SK-N-MC (cell line): ENCODE measurements around the gene PILRA.

ENCODE experiments used
- DNase-seq: peaks from one replicate; pipeline ENCODE4 v3.0.0-alpha.2; 2011; ENCODE audit warnings: low read depth, low spot score
- H3K27ac ChIP-seq: fragments of 200-600 bp; sonication (generic); 2 replicates; pipeline ENCODE4 v1.5.1; 2016; ENCODE audit warnings: mixed run types
- H3K36me3 ChIP-seq: fragments of 200-600 bp; sonication (generic); 2 replicates; pipeline ENCODE4 v1.6.1; 2017; ENCODE audit warnings: antibody characterized with exemption, low read length, mixed read lengths; ENCODE audit not compliant: insufficient read depth
- H3K4me3 ChIP-seq: fragments of 200-600 bp; sonication (generic); 2 replicates; pipeline ENCODE4 v1.5.1; 2016
- H3K9ac ChIP-seq: fragments of 200-600 bp; sonication (generic); 2 replicates; pipeline ENCODE4 v1.8.0; 2017; ENCODE audit warnings: mixed run types, mixed read lengths; ENCODE audit not compliant: insufficient read length
- H3K9me3 ChIP-seq: fragments of 200-600 bp; sonication (generic); 2 replicates; pipeline ENCODE4 v1.6.1; 2017; ENCODE audit warnings: low read depth, mild to moderate bottlenecking, antibody characterized with exemption, low read length, moderate library complexity, mixed read lengths
- EZH2 ChIP-seq: fragments of 200-600 bp; sonication (generic); IDR thresholded peaks from one replicate; pipeline ENCODE4 v1.6.1; 2017; ENCODE audit warnings: antibody characterized with exemption
- FOXP2 ChIP-seq: optimal IDR thresholded peaks from 2 replicates; pipeline ENCODE3; 2011; ENCODE audit warnings: mild to moderate bottlenecking, moderate library complexity; ENCODE audit not compliant: insufficient read depth; ENCODE audit errors: extremely low read length, control extremely low read depth
- POLR2AphosphoS5 ChIP-seq: IDR thresholded peaks from 2 replicates; pipeline ENCODE4 v1.6.1; 2012; ENCODE audit warnings: mild to moderate bottlenecking, low read depth, low read length, borderline replicate concordance

The PILRA gene

GRCh38 chr7:100366411-100367250 lies 6.7 kb upstream of the PILRA start:
- Histone ChIP-seq H3K36me3 (peaks cover 4% of the 10 kb centered on the region), H3K4me3 (no peak overlapping the region), H3K9ac (no peak overlapping the region), H3K27ac (no peak overlapping the region), H3K9me3 (no peaks in the 10 kb centered on the region)
- TF ChIP-seq EZH2 (no peak), POLR2AphosphoS5 (no peak), FOXP2 (no peak)
- DNase-seq: no peak

- TF ChIP-seq EZH2 (no peak), POLR2AphosphoS5 (0 out of 2 replicates have a peak, but pooled peaks have one; percentile 19), FOXP2 (no peak)
- no peak for DNase-seq
- no peak overlapping the region for H3K4me3 ChIP-seq
- H3K27ac ChIP-seq: no peak overlapping the region
- no peaks in the 10 kb centered on the region for H3K9me3 ChIP-seq
- H3K9ac ChIP-seq: no peak overlapping the region
- H3K36me3 ChIP-seq: peaks cover 4% of the 10 kb centered on the region; the same call in 1 of the 2 replicates
These were observed 6.1 kb upstream of the PILRA start for GRCh38 chr7:100367251-100367620.

DNA sequence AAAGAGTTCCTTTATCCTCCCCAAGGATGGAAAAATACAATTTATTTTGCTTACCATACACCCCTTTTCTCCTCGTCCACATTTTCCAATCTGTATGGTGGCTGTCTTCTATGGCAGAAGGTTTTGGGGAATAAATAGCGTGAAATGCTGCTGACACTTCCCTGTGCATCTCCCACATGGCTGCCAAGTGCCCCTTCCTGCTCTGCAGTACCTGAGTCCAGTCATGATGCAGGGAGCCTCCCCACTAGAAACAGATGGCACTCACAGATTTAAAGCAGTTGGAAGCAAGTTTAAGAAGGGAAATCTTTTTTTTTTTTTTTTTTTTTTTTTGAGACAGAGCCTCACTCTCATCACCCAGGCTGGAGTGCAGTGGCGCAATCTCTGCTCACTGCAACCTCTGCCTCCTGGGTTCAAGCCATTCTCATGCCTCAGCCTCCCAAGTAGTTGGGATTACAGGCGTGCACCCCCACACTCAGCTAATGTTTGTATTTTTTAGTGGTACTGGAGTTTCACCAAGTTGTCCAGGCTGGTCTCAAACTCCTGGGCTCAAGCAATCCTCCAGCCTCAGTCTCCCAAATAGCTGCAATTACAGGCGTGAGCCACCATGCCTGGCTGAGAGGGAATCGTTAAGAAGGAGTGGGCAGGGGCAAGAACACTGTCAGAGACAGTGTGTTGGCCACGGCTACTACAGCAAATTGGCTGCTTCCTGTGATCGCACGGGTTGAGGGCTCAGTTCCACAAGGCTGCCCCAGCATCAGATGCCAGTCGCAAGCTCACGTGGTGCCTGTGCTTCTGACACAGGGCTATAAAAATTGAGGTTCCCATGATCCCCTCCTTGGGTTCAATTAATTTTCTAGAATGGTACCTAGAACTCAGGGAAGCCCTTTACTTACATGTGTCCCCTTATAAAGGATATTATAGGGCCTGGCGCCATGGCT lies 5.3 kb upstream of the PILRA start:
- Histone ChIP-seq H3K9ac (no peak overlapping the region), H3K27ac (no peak overlapping the region), H3K9me3 (no peaks in the 10 kb centered on the region), H3K4me3 (no peak overlapping the region), H3K36me3 (no peaks in the 10 kb centered on the region)
- DNase-seq: no peak
- TF ChIP-seq POLR2AphosphoS5 (no peak; the same call in 1 of the 2 replicates), FOXP2 (no peak), EZH2 (no peak)

GRCh38 chr7:100369105-100369504 lies 4.2 kb upstream of the PILRA start:
- H3K27ac ChIP-seq: no peak overlapping the region
- DNase-seq: no peak
- H3K36me3 ChIP-seq: no peaks in the 10 kb centered on the region
- no peak for TF ChIP-seq EZH2
- no peak for TF ChIP-seq FOXP2
- TF ChIP-seq POLR2AphosphoS5: no peak; the same call in 1 of the 2 replicates
- no peaks in the 10 kb centered on the region for H3K9me3 ChIP-seq
- no peak overlapping the region for H3K9ac ChIP-seq
- no peak overlapping the region for H3K4me3 ChIP-seq

GRCh38 chr7:100370303-100370702 lies 3.0 kb upstream of the PILRA start:
- no peak for DNase-seq
- Histone ChIP-seq H3K4me3 (no peak overlapping the region), H3K9me3 (no peaks in the 10 kb centered on the region), H3K27ac (no peak overlapping the region), H3K9ac (no peak overlapping the region), H3K36me3 (no peaks in the 10 kb centered on the region)
- no peak for TF ChIP-seq FOXP2
- TF ChIP-seq EZH2: no peak
- TF ChIP-seq POLR2AphosphoS5: no peak

DNA sequence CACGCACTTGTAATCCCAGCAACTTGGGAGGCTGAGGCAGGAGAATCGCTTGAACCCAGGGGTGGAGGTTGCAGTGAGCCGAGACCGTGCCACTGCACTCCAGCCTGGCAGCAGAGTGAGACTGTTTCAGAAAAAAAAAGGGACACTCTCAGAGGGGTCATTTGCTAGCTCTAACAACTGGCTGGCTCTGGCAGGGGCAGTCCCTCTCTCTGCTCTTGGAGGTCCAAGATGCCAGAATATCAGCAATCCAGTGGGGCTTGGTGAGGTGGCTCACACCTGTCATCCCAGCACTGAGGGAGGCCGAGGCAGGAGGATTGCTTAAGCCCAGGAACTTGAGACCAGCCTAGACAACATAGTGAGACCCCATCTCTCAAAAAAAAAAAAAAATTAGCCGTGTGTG lies 2.5 kb upstream of the PILRA start:
- no peak overlapping the region for H3K27ac ChIP-seq
- no peak overlapping the region for H3K9ac ChIP-seq
- H3K4me3 ChIP-seq: no peak overlapping the region
- TF ChIP-seq POLR2AphosphoS5: no peak
- TF ChIP-seq EZH2: no peak
- no peak for TF ChIP-seq FOXP2
- DNase-seq: no peak
- no peaks in the 10 kb centered on the region for H3K36me3 ChIP-seq
- H3K9me3 ChIP-seq: no peaks in the 10 kb centered on the region

GRCh38 chr7:100371561-100372171 lies 1.6 kb upstream of the PILRA start:
- Histone ChIP-seq H3K9ac (peak overlapping the region; percentile 23), H3K36me3 (no peaks in the 10 kb centered on the region), H3K27ac (no peak overlapping the region), H3K4me3 (no peak overlapping the region), H3K9me3 (no peaks in the 10 kb centered on the region)
- TF ChIP-seq FOXP2 (no peak), EZH2 (no peak), POLR2AphosphoS5 (no peak)
- DNase-seq: no peak

DNA sequence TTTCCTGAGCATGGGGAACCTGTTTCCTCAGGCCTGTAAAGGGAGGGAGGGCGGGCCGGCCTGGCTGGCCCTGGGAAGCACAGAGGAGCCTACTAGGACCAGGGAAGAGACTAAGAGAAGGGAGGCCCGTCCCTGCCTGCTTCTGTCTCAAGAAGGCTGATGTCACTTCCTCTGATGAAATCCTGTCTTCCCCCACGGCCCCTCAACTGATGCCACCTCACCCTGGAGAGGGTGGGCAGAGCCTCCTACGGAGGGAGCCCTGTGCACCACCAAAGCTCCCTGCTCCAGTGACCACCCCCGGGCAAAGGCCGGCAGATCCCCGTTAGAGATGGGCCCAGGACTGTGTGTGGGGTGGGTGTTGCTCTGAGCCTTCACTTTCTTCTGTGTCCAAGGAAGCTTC lies 1.0 kb upstream of the PILRA start:
- H3K36me3 ChIP-seq: no peaks in the 10 kb centered on the region
- no peaks in the 10 kb centered on the region for H3K9me3 ChIP-seq
- TF ChIP-seq EZH2 (no peak), POLR2AphosphoS5 (no peak), FOXP2 (no peak)
- H3K4me3 ChIP-seq: no peak overlapping the region
- no peak for DNase-seq
- H3K27ac ChIP-seq: peak overlapping the region; percentile 3; the same call in 1 of the 2 replicates
- H3K9ac ChIP-seq: no peak overlapping the region
